Astrocyte (in vitro differentiated cells and primary cell): ENCODE measurements around the gene NEUROD6.

ENCODE experiments used
- CTCF ChIP-seq: IDR thresholded peaks from 2 replicates; pipeline ENCODE4 v1.5.1; 2011; ENCODE audit warnings: low read depth, mild to moderate bottlenecking, inconsistent platforms, low read length, moderate library complexity; ENCODE audit not compliant: insufficient read depth
- EZH2 ChIP-seq: IDR thresholded peaks from 2 replicates; pipeline ENCODE4 v1.6.1; 2012; ENCODE audit warnings: mild to moderate bottlenecking, low read length, inconsistent platforms; ENCODE audit not compliant: insufficient read depth

- TF ChIP-seq CTCF: no peak
- TF ChIP-seq EZH2: no peak
Observed at GRCh38 chr7:31363496-31363895, 23.0 kb upstream of the NEUROD6 start.
